Activated CD8-positive, alpha-beta T cell treated with anti-CD3 and anti-CD28 coated beads for 36 hours (primary cell): Measurements from ENCODE around the gene ASMTL. TPM values are rescaled to one million over a fixed set of nuclear protein-coding genes. Genes with fewer than 3 reads are reported as not detected.
"Not testable (repeated sequence)": the region's sequence is repeated elsewhere in the genome, so short reads cannot be mapped to it uniquely, and the experiment has no call there.

ENCODE experiments used
- ATAC-seq: fragments of 200-7000 bp; cut with Tn5 transposase; one replicate; pipeline ENCODE4 v1.10.0; 2021; ENCODE audit warnings: mild to moderate bottlenecking, moderate library complexity
- CTCF ChIA-PET: fragments of 350-600 bp; sonication (Branson Sonifier 250); formaldehyde crosslinking; loops from one replicate; lab custom pipeline; 2021; ENCODE audit warnings: antibody characterized with exemption; lab: Charles Lee
- POLR2A ChIA-PET: fragments of 350-600 bp; sonication (Branson Sonifier 250); formaldehyde crosslinking; loops from one replicate; lab custom pipeline; 2021; ENCODE audit warnings: antibody characterized with exemption; lab: Charles Lee
- DNase-seq: peaks from one replicate; pipeline ENCODE4 v3.0.0-alpha.2; 2020
- H3K27ac Mint-ChIP-seq: one replicate; pipeline ENCODE4 v1.8.0; 2021; ENCODE audit warnings: mild to moderate bottlenecking, mixed read lengths
- H3K27me3 Mint-ChIP-seq: one replicate; pipeline ENCODE4 v1.8.0; 2021; ENCODE audit warnings: mixed read lengths
- H3K36me3 Mint-ChIP-seq: one replicate; pipeline ENCODE4 v1.8.0; 2021; ENCODE audit warnings: low read depth, mixed read lengths
- H3K4me1 Mint-ChIP-seq: one replicate; pipeline ENCODE4 v1.8.0; 2021; ENCODE audit warnings: low read depth, mixed read lengths
- H3K4me3 Mint-ChIP-seq: one replicate; pipeline ENCODE4 v1.8.0; 2021; ENCODE audit warnings: mild to moderate bottlenecking, moderate library complexity, mixed read lengths
- H3K9me3 Mint-ChIP-seq: one replicate; pipeline ENCODE4 v1.8.0; 2021; ENCODE audit warnings: mixed read lengths
- CTCF ChIP-seq: fragments of 200-600 bp; IDR thresholded peaks from one replicate; pipeline ENCODE4 v1.8.0; 2022; ENCODE audit warnings: antibody characterized with exemption, mild to moderate bottlenecking
- intact Hi-C: fragments of 100-400 bp; cut with micrococcal nuclease; formaldehyde crosslinking; loops from one replicate; pipeline ENCODE4 v1.10.0; 2022
- total RNA-seq, 2 experiments: library from RNA; stranded (reverse); gene quantifications; one replicate each; pipeline ENCODE4 v1.2.3, GENCODE V29; 2021

Gene ASMTL
- total RNA-seq, 2 experiments from 2014 or later, result 55.8 to 57.2 TPM

- Mint-ChIP-seq H3K4me1 (no peaks in the 10 kb centered on the region), H3K27me3 (no peaks in the 10 kb centered on the region), H3K4me3 (no peak overlapping the region), H3K9me3 (peaks cover 3% of the 10 kb centered on the region), H3K36me3 (peaks cover 38% of the 10 kb centered on the region), H3K27ac (no peak overlapping the region)
- CTCF ChIA-PET, result no interaction called here
- POLR2A ChIA-PET, result no interaction called here
- TF ChIP-seq CTCF, result no peak
- DNase-seq (no peak), ATAC-seq (no peak)
- intact Hi-C loops, result no loop called here
Measured at GRCh38 chrX:1411326-1411725, 41.4 kb downstream of the ASMTL start.

DNA sequence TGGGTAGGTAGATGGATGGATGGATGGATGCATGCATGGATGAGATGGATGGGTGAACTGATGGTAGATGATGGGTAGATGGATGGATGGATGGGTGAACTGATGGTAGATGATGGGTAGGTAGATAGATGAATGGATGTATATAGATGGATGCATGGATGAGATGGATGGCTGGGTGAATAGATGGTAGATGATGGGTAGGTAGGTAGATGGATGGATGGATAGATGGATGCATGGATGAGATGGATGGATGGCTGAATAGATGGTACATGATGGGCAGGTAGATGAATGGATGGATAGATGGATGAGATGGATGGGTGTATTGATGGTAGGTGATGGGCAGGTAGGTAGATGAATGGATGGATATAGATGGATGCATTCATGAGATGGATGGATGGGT, 45.7 kb downstream of the ASMTL start:
- CTCF ChIA-PET, result no interaction called here
- H3K27me3 Mint-ChIP-seq, result no peaks in the 10 kb centered on the region
- no peak for TF ChIP-seq CTCF
- no peaks in the 10 kb centered on the region for H3K9me3 Mint-ChIP-seq
- H3K4me3 Mint-ChIP-seq, result no peak overlapping the region
- H3K36me3 Mint-ChIP-seq, result peaks cover 13% of the 10 kb centered on the region
- ATAC-seq (no peak), DNase-seq (no peak)
- POLR2A ChIA-PET, result no interaction called here
- no peaks in the 10 kb centered on the region for H3K4me1 Mint-ChIP-seq
- H3K27ac Mint-ChIP-seq, result no peak overlapping the region
- intact Hi-C loops, result no loop called here

- H3K36me3 Mint-ChIP-seq, H3K27ac Mint-ChIP-seq, POLR2A ChIA-PET, H3K4me1 Mint-ChIP-seq, intact Hi-C loops, H3K4me3 Mint-ChIP-seq, ATAC-seq, H3K27me3 Mint-ChIP-seq, DNase-seq, CTCF ChIA-PET, H3K9me3 Mint-ChIP-seq: not testable (repeated sequence)
Measured at GRCh38 chrX:1405769-1406168, 46.9 kb downstream of the ASMTL start.

GRCh38 chrX:1403867-1404266, 48.8 kb downstream of the ASMTL start:
- ATAC-seq, DNase-seq, intact Hi-C loops, H3K36me3 Mint-ChIP-seq, H3K27ac Mint-ChIP-seq, H3K9me3 Mint-ChIP-seq, CTCF ChIA-PET, POLR2A ChIA-PET, H3K4me3 Mint-ChIP-seq, H3K27me3 Mint-ChIP-seq, H3K4me1 Mint-ChIP-seq: not testable (repeated sequence)

GRCh38 chrX:1403228-1403627, 49.5 kb downstream of the ASMTL start:
- no peaks in the 10 kb centered on the region for H3K27me3 Mint-ChIP-seq
- CTCF ChIA-PET, result no interaction called here
- intact Hi-C loops, result no loop called here
- DNase-seq (no peak), ATAC-seq (no peak)
- H3K27ac Mint-ChIP-seq, result no peak overlapping the region
- H3K36me3 Mint-ChIP-seq, result peaks cover 5% of the 10 kb centered on the region
- H3K4me3 Mint-ChIP-seq, result no peak overlapping the region
- no peaks in the 10 kb centered on the region for H3K9me3 Mint-ChIP-seq
- no peak for TF ChIP-seq CTCF
- no peaks in the 10 kb centered on the region for H3K4me1 Mint-ChIP-seq
- POLR2A ChIA-PET, result no interaction called here

DNA sequence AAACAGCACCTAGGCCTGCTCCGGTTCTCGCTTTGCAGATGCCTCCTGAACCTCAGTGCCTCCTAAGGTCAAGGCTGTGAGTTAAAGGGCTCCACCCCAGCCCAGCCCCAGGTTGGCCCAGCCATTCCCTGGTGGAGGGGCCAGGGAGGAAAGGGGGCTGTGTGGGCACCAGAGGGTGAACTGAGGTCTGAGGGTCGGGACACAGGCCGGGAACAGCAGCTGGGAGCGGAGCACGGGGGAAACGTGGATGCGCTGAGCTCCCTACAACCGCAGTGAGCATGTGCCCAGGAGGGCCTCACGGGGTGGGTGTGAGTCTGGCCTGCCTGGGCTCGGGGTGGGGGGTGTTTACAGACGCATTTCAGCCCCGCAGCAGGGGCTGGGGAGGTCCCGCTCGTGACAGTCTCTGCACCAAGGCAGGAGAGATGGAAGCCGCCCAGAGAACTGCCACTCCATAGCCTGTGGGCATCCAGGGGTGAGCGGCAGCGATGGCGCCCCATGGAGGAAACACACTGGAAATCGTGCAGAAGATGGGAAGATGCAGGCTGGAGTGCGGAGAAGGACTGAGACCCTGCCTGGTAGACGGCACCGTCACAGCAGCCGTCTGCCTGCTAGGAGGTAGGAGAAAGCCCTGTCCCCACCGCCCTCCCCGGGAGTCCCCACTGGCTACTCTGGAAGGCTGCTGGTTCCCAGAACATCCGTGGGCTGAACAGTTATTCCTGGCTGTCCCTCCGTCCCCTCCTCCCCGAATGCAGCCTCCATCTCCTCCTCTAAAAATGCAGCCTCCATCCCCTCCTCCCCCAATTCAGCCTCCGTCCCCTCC, 50.9 kb downstream of the ASMTL start:
- DNase-seq (no peak), ATAC-seq (no peak)
- H3K27me3 Mint-ChIP-seq, result no peaks in the 10 kb centered on the region
- no peaks in the 10 kb centered on the region for H3K4me1 Mint-ChIP-seq
- intact Hi-C loops, result no loop called here
- H3K27ac Mint-ChIP-seq, result no peak overlapping the region
- peaks cover 11% of the 10 kb centered on the region for H3K36me3 Mint-ChIP-seq
- no peaks in the 10 kb centered on the region for H3K9me3 Mint-ChIP-seq
- ChIA-PET CTCF (no interaction called here), POLR2A (no interaction called here)
- H3K4me3 Mint-ChIP-seq, result no peak overlapping the region
- TF ChIP-seq CTCF, result no peak
